K562 (cell line): ENCODE results near the gene AKT1S1. TPM values are rescaled to one million over a fixed set of nuclear protein-coding genes. Genes with fewer than 3 reads are reported as not detected.
A peak's percentile ranks its signal among the peaks of the same experiment; 100 is the strongest.

ENCODE experiments used
- ATAC-seq: fragments of 200-7000 bp; cut with Tn5 transposase; 3 replicates; pipeline ENCODE4 v1.9.1; 2020; ENCODE audit warnings: moderate library complexity
- BruUV-seq: library from RNA; stranded (reverse); fragments of 400-500 nt; replicated peaks from 2 replicates; lab custom pipeline; 2021; lab: Mats Ljungman, UMichigan
- CTCF ChIA-PET: fragments of 300-600 bp; formaldehyde crosslinking; extraction: SDS; loops from one replicate; lab custom pipeline; 2021; ENCODE audit warnings: low intra/inter-chr PET ratio; lab: Yijun Ruan, JAX
- POLR2A ChIA-PET: fragments of 300-600, 350-650 bp; sonication (Branson Sonifier 250); formaldehyde crosslinking; extraction: SDS; loops from one replicate; lab custom pipeline; 2021; ENCODE audit warnings: antibody characterized with exemption, inconsistent platforms; lab: Yijun Ruan, JAX
- DNase-seq, 4 experiments: peaks; one replicate each; pipeline versions ENCODE4 v3.0.0 to v3.0.0-alpha.2; 2011 to 2018; ENCODE audit warnings: low spot score in 3 of 4, mixed read lengths in 3 of 4; ENCODE audit errors: extremely low read depth in 1 of 4
- FAIRE-seq: peaks from 2 replicates; lab custom pipeline; 2011; peaks lifted over from hg19 to GRCh38; lab: Jason Lieb, UNC
- H2AFZ ChIP-seq: 2 replicates; pipeline ENCODE4 v1.6.0; 2011; ENCODE audit warnings: low read depth, low read length, control low read depth, inconsistent platforms
- H3K27ac ChIP-seq: fragments of 200-600 bp; 3 replicates; pipeline ENCODE4 v1.8.0; 2011; ENCODE audit warnings: low read depth, mild to moderate bottlenecking, control low read depth, inconsistent platforms, low read length, moderate library complexity, mixed read lengths; ENCODE audit errors: extremely low read depth
- H3K27me3 ChIP-seq, 2 experiments: fragments of 300-600 bp in 1 of 2; 2 replicates in 1 of 2; 3 replicates in 1 of 2; pipeline versions ENCODE4 v1.6.0 to v1.8.0; 2011; ENCODE audit warnings: inconsistent platforms in 2 of 2, low read length in 2 of 2, mild to moderate bottlenecking in 1 of 2, mixed read lengths in 1 of 2, moderate library complexity in 1 of 2; ENCODE audit not compliant: control insufficient read depth in 2 of 2, insufficient read depth in 2 of 2
- H3K36me3 ChIP-seq: fragments of 300-600 bp; 3 replicates; pipeline ENCODE4 v1.8.0; 2011; ENCODE audit warnings: mild to moderate bottlenecking, low read length, inconsistent platforms; ENCODE audit not compliant: control insufficient read depth, insufficient read depth
- H3K4me1 ChIP-seq, 2 experiments: fragments of 200-600 bp in 1 of 2; replicated peaks in 1 of 2; 2 replicates in 1 of 2; 3 replicates in 1 of 2; pipeline versions ENCODE4 v1.5.1 to v1.8.0; 2011; ENCODE audit warnings: inconsistent platforms in 2 of 2, low read length in 2 of 2, mild to moderate bottlenecking in 1 of 2, mixed read lengths in 1 of 2, moderate library complexity in 1 of 2; ENCODE audit not compliant: control insufficient read depth in 2 of 2, insufficient read depth in 2 of 2
- H3K4me2 ChIP-seq: 2 replicates; pipeline ENCODE4 v1.6.1; 2011; ENCODE audit warnings: low read length, control low read depth, inconsistent platforms, mixed read lengths; ENCODE audit not compliant: insufficient read depth
- H3K4me3 ChIP-seq: fragments of 200-600 bp; sonication (generic), shearing (Covaris generic); 2 replicates; pipeline ENCODE4 v1.5.1; 2016; ENCODE audit warnings: control low read depth, inconsistent platforms
- H3K79me2 ChIP-seq: fragments of 200-600 bp; 3 replicates; pipeline ENCODE4 v1.8.0; 2011; ENCODE audit warnings: low read length, inconsistent platforms; ENCODE audit not compliant: control insufficient read depth, insufficient read depth
- H3K9ac ChIP-seq, 2 experiments: 2 replicates each; pipeline versions ENCODE4 v1.6.0 to v1.6.1; 2011; ENCODE audit warnings: low read depth in 2 of 2, low read length in 2 of 2, control low read depth in 1 of 2, inconsistent platforms in 1 of 2, mild to moderate bottlenecking in 1 of 2, mixed read lengths in 1 of 2; ENCODE audit not compliant: insufficient read depth in 1 of 2
- H3K9me1 ChIP-seq: one replicate; pipeline ENCODE4 v1.6.0; 2011; ENCODE audit warnings: inconsistent platforms, mild to moderate bottlenecking, low read length, moderate library complexity; ENCODE audit not compliant: control insufficient read depth, insufficient read depth
- H3K9me3 ChIP-seq: replicated peaks from 2 replicates; pipeline ENCODE4 v1.5.1; 2011; ENCODE audit warnings: low read depth, low read length, inconsistent platforms; ENCODE audit not compliant: control insufficient read depth, insufficient read depth
- H4K20me1 ChIP-seq: replicated peaks from 2 replicates; pipeline ENCODE4 v1.6.1; 2011; ENCODE audit warnings: low read length, inconsistent platforms, mixed read lengths; ENCODE audit not compliant: control insufficient read depth, insufficient read depth
- CBFA2T2 ChIP-seq: fragments of 450-650 bp; conservative IDR thresholded peaks from 2 replicates; pipeline ENCODE4 v1.6.1; 2017; ENCODE audit warnings: mild to moderate bottlenecking
- CREB5 ChIP-seq: fragments of 250-450 bp; sonication (Bioruptor Pico); IDR thresholded peaks from 2 replicates; pipeline ENCODE4 v1.5.0; 2020; ENCODE audit warnings: mild to moderate bottlenecking
- FIP1L1 ChIP-seq: fragments of 200-400 bp; formaldehyde crosslinking; IDR thresholded peaks from 2 replicates; pipeline ENCODE4 v1.6.1; 2018; ENCODE audit warnings: mild to moderate bottlenecking, low read depth, low read length; ENCODE audit not compliant: poor library complexity, severe bottlenecking
- FOXJ3 ChIP-seq: sonication (generic); formaldehyde crosslinking; IDR thresholded peaks from 2 replicates; pipeline ENCODE4 v1.4.0; 2020; ENCODE audit warnings: mild to moderate bottlenecking, missing genetic modification reagents
- GABPB1 ChIP-seq: sonication (generic); formaldehyde crosslinking; IDR thresholded peaks from 2 replicates; pipeline ENCODE4 v1.8.0; 2022; ENCODE audit warnings: mild to moderate bottlenecking, missing genetic modification reagents
- KLF1 ChIP-seq: fragments of 450-650 bp; IDR thresholded peaks from 2 replicates; pipeline ENCODE4 v1.6.1; 2016; ENCODE audit warnings: missing genetic modification characterization, missing compliant biosample characterization
- MAFG ChIP-seq: fragments of 450-650 bp; conservative IDR thresholded peaks from 2 replicates; pipeline ENCODE4 v1.6.1; 2016; ENCODE audit warnings: missing genetic modification characterization, missing compliant biosample characterization
- MECOM ChIP-seq: fragments of 250-450 bp; sonication (Bioruptor Pico); IDR thresholded peaks from 2 replicates; pipeline ENCODE4 v1.8.0; 2022; ENCODE audit warnings: inconsistent platforms
- NBN ChIP-seq: fragments of 450-650 bp; IDR thresholded peaks from 2 replicates; pipeline ENCODE4 v1.6.1; 2016; ENCODE audit warnings: low read depth, mild to moderate bottlenecking
- NCOA1 ChIP-seq: fragments of 450-650 bp; IDR thresholded peaks from 2 replicates; pipeline ENCODE4 v1.6.1; 2016; ENCODE audit warnings: low read depth
- OTX1 ChIP-seq: fragments of 450-650 bp; formaldehyde crosslinking; IDR thresholded peaks from 2 replicates; pipeline ENCODE4 v1.4.0; 2022; ENCODE audit warnings: mild to moderate bottlenecking
- POLR2A ChIP-seq: fragments of 450-650 bp; conservative IDR thresholded peaks from 2 replicates; pipeline ENCODE4 v1.6.1; 2016
- SP2 ChIP-seq: IDR thresholded peaks from 2 replicates; pipeline ENCODE4 v1.6.1; 2011; ENCODE audit warnings: mild to moderate bottlenecking, low read depth, low read length, moderate library complexity; ENCODE audit not compliant: poor library complexity, severe bottlenecking; ENCODE audit errors: extremely low read depth
- YY1 ChIP-seq, 3 experiments: IDR thresholded peaks; 2 replicates each; pipeline ENCODE4 v1.6.1; 2011; ENCODE audit warnings: low read length in 2 of 3, mild to moderate bottlenecking in 2 of 3, moderate library complexity in 2 of 3, borderline replicate concordance in 1 of 3, control low read depth in 1 of 3, low read depth in 1 of 3; ENCODE audit not compliant: insufficient read depth in 3 of 3, insufficient replicate concordance in 2 of 3, control insufficient read depth in 1 of 3, insufficient read length in 1 of 3; ENCODE audit errors: extremely low read depth in 1 of 3
- ZBTB33 ChIP-seq: sonication (generic); formaldehyde crosslinking; IDR thresholded peaks from 2 replicates; pipeline ENCODE4 v1.8.1; 2023; ENCODE audit warnings: mild to moderate bottlenecking, missing genetic modification reagents
- WGBS: fragments of 100-300 bp; shearing (Covaris generic); methylation state at CpG from one replicate; pipeline ENCODE4 v1.1.6; 2016; ENCODE audit warnings: low coverage, mixed read lengths; ENCODE audit not compliant: insufficient coverage; ENCODE audit errors: missing lambda C conversion rate; 5-methylcytosine and 5-hydroxymethylcytosine counted together
- in situ Hi-C: fragments of 300-500 bp; cut with MboI; formaldehyde crosslinking; loops from 4 replicates; pipeline ENCODE4 v1.15.0; 2018; ENCODE audit warnings: inconsistent platforms, mixed read lengths
- intact Hi-C: fragments of 100-400 bp; cut with micrococcal nuclease; formaldehyde crosslinking; loops from 2 replicates; pipeline ENCODE4 v1.14.2; 2022
- polyA plus RNA-seq, 8 experiments: library from polyadenylated mRNA; depleted of rRNA in 4 of 8; stranded (reverse) in 5 of 8; unstranded in 3 of 8; fragments of >200 nt; fragmentation: Nextera tagmentation in 2 of 8; fragmentation: Illumina TruSeq in 1 of 8; extraction: Ambion mirVana in 2 of 8; extraction: Trizol in 1 of 8; gene quantifications; 2 replicates each; pipeline versions ENCODE4 v1.2.1 to v1.2.3, GENCODE V29; 2011 to 2014; ENCODE audit warnings: inconsistent platforms in 1 of 8, missing spikeins in 1 of 8
- total RNA-seq, 7 experiments: library from RNA; depleted of rRNA in 6 of 7; stranded (reverse); fragments of >200 nt in 6 of 7; fragmentation: Illumina TruSeq in 2 of 7; extraction: Trizol in 2 of 7; gene quantifications; 2 replicates each; pipeline versions ENCODE4 v1.2.1 to v1.2.3, GENCODE V29; 2011 to 2021; ENCODE audit warnings: low replicate concordance in 1 of 7

Gene AKT1S1
- total and polyA plus RNA-seq, 9 of the 15 experiments (the other 6 are each of a cell fraction or from before 2014, with no cell fraction given) = 1.2 to 50.3 (median 17.1) TPM

GRCh38 chr19:49861541-49862378, 15.4 kb downstream of the AKT1S1 start:
- ChIA-PET CTCF (no interaction called here), POLR2A (interaction anchor here (1.3 kb wide), 1 partner anchor 9 kb away, joined by 6 read pairs; no protein-coding TSS in a partner anchor)
- peaks cover 35% of the 10 kb centered on the region for H3K79me2 ChIP-seq
- peaks cover 20 to 81% of the 10 kb centered on the region in 2 experiments; a peak in 4 of 5 replicates for H3K4me1 ChIP-seq
- H3K4me3 ChIP-seq = no peak overlapping the region
- in situ Hi-C loops (no loop called here), intact Hi-C loops (no loop called here)
- no peaks in the 10 kb centered on the region for H3K27me3 ChIP-seq
- DNase-seq (no peak), ATAC-seq (no peak), FAIRE-seq (no peak)
- whole genome bisulfite sequencing = 98% methylated on average over 25 of the region's 60 CpGs
- no peak overlapping the region for H2AFZ ChIP-seq
- H3K9me3 ChIP-seq = no peaks in the 10 kb centered on the region
- no TSS peak for BruUV-seq
- peaks cover 81% of the 10 kb centered on the region for H3K36me3 ChIP-seq
- H3K27ac ChIP-seq = no peak overlapping the region
- H4K20me1 ChIP-seq = peaks cover 29% of the 10 kb centered on the region; the same call in 1 of the 2 replicates
- peaks cover 4% of the 10 kb centered on the region for H3K9me1 ChIP-seq
- no peak overlapping the region; a peak in 1 of 4 replicates for H3K9ac ChIP-seq
- no peak overlapping the region for H3K4me2 ChIP-seq
- TF ChIP-seq NBN (no peak), CBFA2T2 (no peak), CREB5 (CRISPR knock-in tag) (no peak), MECOM (CRISPR knock-in tag) (no peak), KLF1 (no peak), ZBTB33 (CRISPR knock-in tag) (peak; percentile 96), SP2 (no peak), GABPB1 (no peak), POLR2A (no peak), FIP1L1 (peak; percentile 33), FOXJ3 (no peak), OTX1 (no peak), MAFG (tag) (no peak), NCOA1 (no peak), YY1 (IDR thresholded peaks at IDR 0.05; ENCODE audit: borderline replicate concordance in 1 of 3, control insufficient read depth in 1 of 3, extremely low read depth in 1 of 3, insufficient read depth in 3 of 3, insufficient read length in 1 of 3, insufficient replicate concordance in 2 of 3, low read depth in 1 of 3, low read length in 2 of 3) (no peak)
